Uterus (tissue), 2 donors: ENCODE results near the gene GAA.

Source experiments
- CTCF ChIP-seq, 4 experiments: fragments of 200-600 bp in 2 of 4; fragments of 450-650 bp in 2 of 4; sonication (generic) in 2 of 4; IDR thresholded peaks; one replicate each; pipeline ENCODE4 v1.5.1; 2016 to 2019; ENCODE audit warnings: antibody characterized with exemption in 4 of 4, mild to moderate bottlenecking in 2 of 4, moderate library complexity in 1 of 4
- POLR2A ChIP-seq, 2 donors: fragments of 450-650 bp; IDR thresholded peaks; one replicate each; pipeline ENCODE4 v1.6.1; 2016; ENCODE audit warnings: antibody characterized with exemption in 2 of 2, mild to moderate bottlenecking in 1 of 2, moderate library complexity in 1 of 2

- TF ChIP-seq POLR2A (IDR thresholded peaks at IDR 0.05) (peak; percentile 93), CTCF (IDR thresholded peaks at IDR 0.05) (peak in 3 of 4 experiments; percentile 10 to 31 (median 15))
These were observed 45.8 kb downstream of the GAA start, which contains the start of gene EIF4A3 for GRCh38 chr17:80147035-80147822.
